ENCODE measurements around the gene EHBP1L1.
"Not testable (repeated sequence)": the region's sequence is repeated elsewhere in the genome, so short reads cannot be mapped to it uniquely, and the experiment has no call there.

The EHBP1L1 gene

GRCh38 chr11:65560555-65561418, 15.1 kb upstream of the EHBP1L1 start:
- no peak for DNase-seq (ENCODE audit: low spot score)

GRCh38 chr11:65562020-65562419, 13.8 kb upstream of the EHBP1L1 start:
- DNase-seq (ENCODE audit: low spot score) = no peak

GRCh38 chr11:65562788-65563187, 13.1 kb upstream of the EHBP1L1 start:
- DNase-seq (ENCODE audit: low spot score) = no peak

GRCh38 chr11:65563601-65564000, 12.3 kb upstream of the EHBP1L1 start:
- DNase-seq (ENCODE audit: low spot score) = no peak

GRCh38 chr11:65564879-65565559, 10.8 kb upstream of the EHBP1L1 start:
- not testable (repeated sequence) for DNase-seq (ENCODE audit: low spot score)

- no peak for DNase-seq (ENCODE audit: low spot score)
Observed at GRCh38 chr11:65565624-65566453, 10.0 kb upstream of the EHBP1L1 start.

GRCh38 chr11:65569164-65569972, 6.5 kb upstream of the EHBP1L1 start:
- no peak for DNase-seq (ENCODE audit: low spot score)

- DNase-seq (ENCODE audit: low spot score) = peak; percentile 99
Observed at GRCh38 chr11:65569973-65570918, 5.6 kb upstream of the EHBP1L1 start, which contains the start of gene ZNRD2. Gene ZNRD2 (plus strand): TSS chr11:65570477. CDS start chr11:65570492, 15 bp downstream.

GRCh38 chr11:65571420-65571819, 4.4 kb upstream of the EHBP1L1 start:
- DNase-seq (ENCODE audit: low spot score) = no peak

GRCh38 chr11:65571940-65572339, 3.9 kb upstream of the EHBP1L1 start:
- no peak for DNase-seq (ENCODE audit: low spot score)

GRCh38 chr11:65572356-65573051, 3.3 kb upstream of the EHBP1L1 start, which contains the start of gene FAM89B:
Gene FAM89B (plus strand): TSS chr11:65572538. CDS start chr11:65572670, 132 bp downstream.
- DNase-seq (ENCODE audit: low spot score) = peak; percentile 88

GRCh38 chr11:65573391-65574079, 2.3 kb upstream of the EHBP1L1 start:
- DNase-seq (ENCODE audit: low spot score) = no peak

GRCh38 chr11:65574109-65574810, 1.6 kb upstream of the EHBP1L1 start:
- peak; percentile 95 for DNase-seq (ENCODE audit: low spot score)

- DNase-seq (ENCODE audit: low spot score) = no peak
Observed at GRCh38 chr11:65574811-65575567, 864 bp upstream of the EHBP1L1 start.

- DNase-seq (ENCODE audit: low spot score) = no peak
Observed at GRCh38 chr11:65576232-65576866, 496 bp downstream of the EHBP1L1 start.

- no peak for DNase-seq (ENCODE audit: low spot score)
Observed at GRCh38 chr11:65576867-65577755, 1.3 kb downstream of the EHBP1L1 start.
